ENCODE measurements around the gene NUMBL.

The NUMBL gene

DNA sequence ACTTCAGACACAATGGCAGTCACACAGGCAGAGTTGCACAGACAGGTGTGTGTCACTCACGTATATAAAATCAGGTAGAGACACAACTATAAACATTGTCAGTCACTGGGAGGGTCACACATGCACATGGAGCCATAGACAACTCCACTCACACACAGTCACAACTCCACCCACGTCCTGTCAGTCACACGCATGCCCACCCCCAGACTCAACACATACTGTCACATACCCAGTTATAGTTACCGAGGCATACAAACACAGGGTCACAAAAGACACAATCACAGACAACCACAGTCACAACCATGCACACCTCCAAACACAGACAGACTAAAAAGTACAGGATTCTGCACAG lies 1.5 kb downstream of the NUMBL start:
- no peak overlapping the region for H3K27ac ChIP-seq
- H4K20me1 ChIP-seq (ENCODE audit: insufficient read depth): no peaks in the 10 kb centered on the region
- TF ChIP-seq, protein P1, sequence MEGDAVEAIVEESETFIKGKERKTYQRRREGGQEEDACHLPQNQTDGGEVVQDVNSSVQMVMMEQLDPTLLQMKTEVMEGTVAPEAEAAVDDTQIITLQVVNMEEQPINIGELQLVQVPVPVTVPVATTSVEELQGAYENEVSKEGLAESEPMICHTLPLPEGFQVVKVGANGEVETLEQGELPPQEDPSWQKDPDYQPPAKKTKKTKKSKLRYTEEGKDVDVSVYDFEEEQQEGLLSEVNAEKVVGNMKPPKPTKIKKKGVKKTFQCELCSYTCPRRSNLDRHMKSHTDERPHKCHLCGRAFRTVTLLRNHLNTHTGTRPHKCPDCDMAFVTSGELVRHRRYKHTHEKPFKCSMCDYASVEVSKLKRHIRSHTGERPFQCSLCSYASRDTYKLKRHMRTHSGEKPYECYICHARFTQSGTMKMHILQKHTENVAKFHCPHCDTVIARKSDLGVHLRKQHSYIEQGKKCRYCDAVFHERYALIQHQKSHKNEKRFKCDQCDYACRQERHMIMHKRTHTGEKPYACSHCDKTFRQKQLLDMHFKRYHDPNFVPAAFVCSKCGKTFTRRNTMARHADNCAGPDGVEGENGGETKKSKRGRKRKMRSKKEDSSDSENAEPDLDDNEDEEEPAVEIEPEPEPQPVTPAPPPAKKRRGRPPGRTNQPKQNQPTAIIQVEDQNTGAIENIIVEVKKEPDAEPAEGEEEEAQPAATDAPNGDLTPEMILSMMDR (conservative IDR thresholded peaks at IDR 0.05; ENCODE audit: low read depth, low read length): no peak
- no peaks in the 10 kb centered on the region for H3K36me3 ChIP-seq (ENCODE audit: insufficient read depth)
- no peak overlapping the region for H3K4me3 ChIP-seq (IDR thresholded peaks at IDR 0.05; ENCODE audit: insufficient read depth, low read depth, low read length)
- H3K79me2 ChIP-seq (ENCODE audit: insufficient read depth, low read depth): 0 out of 2 replicates have a peak, but pooled peaks cover 5% of the 10 kb centered on the region
- peak overlapping the region; percentile 84; the same call in 1 of the 2 replicates for H3K4me2 ChIP-seq
- no peak overlapping the region for H2AFZ ChIP-seq (ENCODE audit: low read depth)
- H3K27me3 ChIP-seq (ENCODE audit: insufficient read depth, low read depth): no peaks in the 10 kb centered on the region
- H3K9ac ChIP-seq: no peak overlapping the region
- peaks cover 26% of the 10 kb centered on the region for H3K4me1 ChIP-seq (ENCODE audit: low read depth, poor library complexity, severe bottlenecking)

DNA sequence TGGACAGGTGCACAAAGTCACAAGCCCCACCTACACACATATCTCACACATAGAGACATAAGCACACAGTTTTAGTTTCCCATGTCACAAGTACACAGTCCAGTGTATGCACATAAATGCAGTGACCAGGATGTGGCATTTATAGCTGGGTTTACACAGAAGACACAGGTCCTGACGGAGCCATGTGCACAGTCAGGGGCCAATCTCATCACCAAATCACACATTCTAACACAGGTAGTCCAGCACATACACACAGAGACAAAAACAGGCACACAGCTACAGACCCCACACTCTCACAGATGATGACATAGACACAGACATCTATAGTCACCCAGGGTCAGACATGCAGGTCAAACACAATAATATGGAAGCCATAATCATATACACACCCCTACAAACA lies 2.1 kb downstream of the NUMBL start:
- TF ChIP-seq, protein P1 (conservative IDR thresholded peaks at IDR 0.05; ENCODE audit: low read depth, low read length): no peak
- H2AFZ ChIP-seq (ENCODE audit: low read depth): no peak overlapping the region
- H3K36me3 ChIP-seq (ENCODE audit: insufficient read depth): no peaks in the 10 kb centered on the region
- H3K27me3 ChIP-seq (ENCODE audit: insufficient read depth, low read depth): no peaks in the 10 kb centered on the region
- H3K27ac ChIP-seq: no peak overlapping the region
- 0 out of 2 replicates have a peak, but pooled peaks cover 5% of the 10 kb centered on the region for H3K79me2 ChIP-seq (ENCODE audit: insufficient read depth, low read depth)
- H3K9ac ChIP-seq: no peak overlapping the region
- no peak overlapping the region for H3K4me2 ChIP-seq
- no peak overlapping the region for H3K4me3 ChIP-seq (IDR thresholded peaks at IDR 0.05; ENCODE audit: insufficient read depth, low read depth, low read length)
- H4K20me1 ChIP-seq (ENCODE audit: insufficient read depth): no peaks in the 10 kb centered on the region
- H3K4me1 ChIP-seq (ENCODE audit: low read depth, poor library complexity, severe bottlenecking): peaks cover 26% of the 10 kb centered on the region

- Histone ChIP-seq H2AFZ (ENCODE audit: low read depth) (no peak overlapping the region), H3K27ac (no peak overlapping the region), H3K4me3 (IDR thresholded peaks at IDR 0.05; ENCODE audit: insufficient read depth, low read depth, low read length) (no peak overlapping the region), H3K9ac (no peak overlapping the region), H3K79me2 (ENCODE audit: insufficient read depth, low read depth) (0 out of 2 replicates have a peak, but pooled peaks cover 5% of the 10 kb centered on the region), H4K20me1 (ENCODE audit: insufficient read depth) (no peaks in the 10 kb centered on the region), H3K36me3 (ENCODE audit: insufficient read depth) (no peaks in the 10 kb centered on the region), H3K4me1 (ENCODE audit: low read depth, poor library complexity, severe bottlenecking) (peaks cover 26% of the 10 kb centered on the region), H3K4me2 (no peak overlapping the region), H3K27me3 (ENCODE audit: insufficient read depth, low read depth) (no peaks in the 10 kb centered on the region)
- TF ChIP-seq, protein P1 (conservative IDR thresholded peaks at IDR 0.05; ENCODE audit: low read depth, low read length): no peak
These were observed 2.9 kb downstream of the NUMBL start for GRCh38 chr19:40687525-40688016.

DNA sequence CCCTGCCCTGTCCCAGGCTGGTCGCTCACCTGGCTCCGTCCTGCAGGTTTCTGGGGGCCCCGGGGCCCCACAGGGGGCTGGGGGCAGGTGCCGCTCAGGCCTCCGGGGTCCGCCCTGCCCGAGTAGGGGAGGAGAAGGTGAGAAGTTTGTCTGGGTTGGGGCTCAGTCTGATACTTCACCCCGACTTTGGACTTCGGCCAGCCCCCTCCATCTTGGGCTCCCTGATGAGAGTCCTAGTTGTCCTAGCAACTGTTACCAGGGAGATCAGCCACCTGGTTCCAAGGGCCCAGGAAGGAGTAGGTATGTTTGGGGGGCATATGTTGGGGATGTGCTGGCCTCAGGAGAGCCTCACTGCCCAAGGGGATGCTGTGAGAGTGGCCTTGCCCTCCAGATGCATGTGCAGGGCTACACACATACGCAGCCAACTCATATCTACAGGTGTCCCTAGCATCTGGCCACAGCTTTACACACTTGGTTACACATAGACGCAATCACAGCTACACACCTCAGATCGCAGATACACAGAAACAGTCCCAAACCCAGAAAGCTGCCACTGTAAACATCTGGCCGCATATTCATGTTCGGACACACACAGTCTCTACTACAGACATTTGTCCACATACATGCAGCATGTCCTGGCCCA lies 3.4 kb downstream of the NUMBL start:
- no peak overlapping the region for H2AFZ ChIP-seq (ENCODE audit: low read depth)

More for the DNA sequence above, 3.4 kb downstream of the NUMBL start:
- TF ChIP-seq, protein P1 (conservative IDR thresholded peaks at IDR 0.05; ENCODE audit: low read depth, low read length): no peak
- no peak overlapping the region for H3K27ac ChIP-seq
- no peak overlapping the region for H3K4me3 ChIP-seq (IDR thresholded peaks at IDR 0.05; ENCODE audit: insufficient read depth, low read depth, low read length)
- H3K4me2 ChIP-seq: no peak overlapping the region
- no peak overlapping the region for H3K9ac ChIP-seq
- H3K79me2 ChIP-seq (ENCODE audit: insufficient read depth, low read depth): 0 out of 2 replicates have a peak, but pooled peaks cover 5% of the 10 kb centered on the region
- H3K4me1 ChIP-seq (ENCODE audit: low read depth, poor library complexity, severe bottlenecking): peaks cover 26% of the 10 kb centered on the region
- H3K27me3 ChIP-seq (ENCODE audit: insufficient read depth, low read depth): no peaks in the 10 kb centered on the region
- no peaks in the 10 kb centered on the region for H4K20me1 ChIP-seq (ENCODE audit: insufficient read depth)
- no peaks in the 10 kb centered on the region for H3K36me3 ChIP-seq (ENCODE audit: insufficient read depth)
